HK-2 (cell line): ENCODE results near the gene EXPH5.

Experiments
- DNase-seq: peaks from one replicate; pipeline ENCODE4 v3.0.0-alpha.2; 2018; ENCODE audit not compliant: unreplicated experiment

The EXPH5 gene

DNA sequence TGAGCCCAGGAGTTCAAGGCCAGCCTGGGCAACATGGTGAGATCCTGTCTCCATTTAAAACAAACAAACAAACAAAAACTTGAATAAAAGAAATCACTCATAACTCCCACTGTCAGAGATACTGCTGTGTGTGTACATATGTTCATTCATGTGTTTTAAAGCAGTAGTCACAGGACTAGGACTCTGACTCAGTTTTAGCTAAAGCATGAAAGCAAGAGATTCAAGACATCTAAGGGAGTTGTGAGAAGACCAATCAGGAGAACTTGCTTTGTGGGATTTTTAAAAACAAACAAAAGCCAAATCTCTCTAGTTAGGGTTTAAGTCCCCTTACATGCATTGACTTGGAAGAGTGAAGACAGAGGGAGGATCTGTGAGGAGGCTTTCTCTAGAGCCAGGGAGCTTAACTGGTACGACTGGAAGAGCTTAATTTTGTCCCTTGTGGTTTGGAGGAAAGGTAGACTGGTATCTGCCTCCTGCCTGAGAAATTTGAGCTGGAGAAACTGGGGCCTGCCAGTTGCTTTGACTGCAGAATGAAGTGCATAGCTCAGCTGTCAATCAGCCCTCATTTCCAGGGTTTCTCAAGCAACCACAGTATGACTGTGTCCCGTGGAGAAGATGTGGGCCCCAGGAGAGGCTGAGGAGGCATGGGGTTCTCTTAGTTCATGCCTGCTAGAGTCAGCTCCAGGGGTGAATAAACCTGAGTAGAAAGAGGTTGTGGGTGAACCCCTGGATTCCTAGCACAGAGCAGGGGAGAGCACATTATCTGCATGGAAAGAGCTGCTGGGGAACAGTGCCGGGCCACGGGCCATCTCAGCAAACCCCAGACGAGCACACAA is 30.6 kb downstream of the EXPH5 start:
- DNase-seq, result peak; percentile 8

DNA sequence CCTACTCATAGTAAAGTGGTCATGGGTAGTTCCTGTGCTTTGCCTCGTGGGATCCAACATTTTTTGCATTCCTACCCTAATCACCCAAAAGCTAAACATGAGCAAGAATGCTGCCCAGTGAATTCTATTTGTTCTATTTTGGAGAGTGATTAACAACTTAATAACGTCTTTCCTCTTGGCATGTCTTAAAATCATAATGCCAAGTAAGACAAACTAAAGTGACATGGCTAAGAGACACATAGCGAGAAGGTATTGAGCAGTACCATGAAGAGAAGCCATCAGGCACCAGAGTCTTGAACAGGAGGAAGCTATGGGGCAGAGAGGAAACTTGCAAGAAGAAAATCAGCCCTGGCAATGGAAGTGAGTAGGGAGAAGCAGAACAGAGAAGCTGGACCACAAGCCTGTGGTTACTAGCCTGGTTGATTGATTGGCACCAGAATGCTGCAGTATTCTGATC is 32.0 kb downstream of the EXPH5 start:
- DNase-seq, result peak; percentile 6

DNA sequence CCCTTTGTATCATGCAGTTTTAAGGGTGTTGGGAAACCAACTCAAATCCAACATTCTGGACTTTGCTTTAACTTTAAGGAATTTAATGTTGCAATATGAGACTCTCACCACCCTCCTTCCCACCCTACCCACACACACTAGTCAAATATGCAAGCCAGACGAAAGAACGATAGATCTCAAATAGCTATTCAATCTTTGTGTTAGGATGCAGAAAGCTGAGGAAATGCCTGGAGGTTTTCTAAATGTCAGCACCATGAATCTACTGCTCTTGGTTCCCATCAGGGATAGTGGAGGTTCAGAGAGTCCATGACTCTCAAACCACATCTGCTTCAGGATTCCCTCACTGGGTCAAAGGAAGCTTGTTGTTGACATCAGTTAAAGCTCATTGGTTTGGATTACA is 33.7 kb downstream of the EXPH5 start:
- no peak for DNase-seq

DNA sequence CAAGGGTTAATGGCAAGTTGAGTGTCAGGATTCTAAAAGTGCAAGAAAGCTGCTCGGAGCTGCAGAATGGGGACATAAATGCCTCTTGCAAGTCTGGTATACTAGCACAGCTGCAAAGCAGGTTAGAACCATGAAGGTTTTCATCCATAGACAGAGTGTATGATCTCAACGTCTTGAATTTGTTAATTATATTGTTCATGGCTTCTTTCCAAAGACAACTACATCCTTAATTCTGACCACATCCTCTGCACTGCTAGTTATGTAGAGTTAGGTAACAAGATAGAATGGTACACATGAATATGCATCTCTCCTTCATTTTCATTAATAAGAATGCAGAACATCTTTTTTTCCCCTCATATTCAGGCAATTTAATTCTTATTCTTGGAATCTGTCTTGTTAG is 34.2 kb downstream of the EXPH5 start:
- DNase-seq, result no peak

DNA sequence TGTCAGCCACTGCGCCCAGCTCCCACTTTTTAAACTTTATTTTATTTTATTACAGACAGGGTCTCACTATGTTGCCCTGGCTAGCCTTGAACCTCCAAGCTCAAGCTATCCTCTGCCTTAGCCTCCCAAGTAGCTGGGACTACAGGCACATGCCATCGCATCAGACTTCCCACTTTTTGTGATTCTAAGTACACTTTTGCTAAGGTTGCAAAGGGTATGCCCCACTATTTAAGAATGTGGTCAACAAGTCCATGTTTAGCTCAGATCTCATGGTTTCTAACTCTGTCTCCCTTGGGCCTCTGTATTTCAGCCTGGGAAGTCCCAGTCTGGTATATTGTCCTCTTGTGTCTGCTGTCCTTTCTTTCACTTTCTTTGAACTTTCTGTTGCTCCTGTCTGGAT is 35.3 kb downstream of the EXPH5 start:
- DNase-seq, result no peak

DNA sequence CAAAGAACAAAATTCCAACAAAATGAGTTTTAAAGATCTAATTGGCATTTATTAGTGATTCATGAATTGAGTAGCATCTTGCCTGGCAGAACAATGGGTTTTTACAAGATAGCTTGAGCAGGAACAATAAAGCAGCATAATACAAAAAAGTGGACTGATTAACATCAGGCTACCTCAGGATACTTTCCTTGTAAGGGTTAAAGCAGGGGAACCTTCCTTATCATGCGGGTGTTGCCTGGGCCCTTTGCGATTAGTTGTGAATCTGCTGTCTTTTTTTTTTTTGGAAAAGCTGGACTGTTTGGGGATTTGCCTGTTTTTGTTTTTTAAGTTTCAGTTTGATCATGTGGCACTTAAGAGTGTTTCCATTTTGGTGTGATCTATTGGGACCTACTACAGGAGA is 37.5 kb downstream of the EXPH5 start:
- no peak for DNase-seq

DNA sequence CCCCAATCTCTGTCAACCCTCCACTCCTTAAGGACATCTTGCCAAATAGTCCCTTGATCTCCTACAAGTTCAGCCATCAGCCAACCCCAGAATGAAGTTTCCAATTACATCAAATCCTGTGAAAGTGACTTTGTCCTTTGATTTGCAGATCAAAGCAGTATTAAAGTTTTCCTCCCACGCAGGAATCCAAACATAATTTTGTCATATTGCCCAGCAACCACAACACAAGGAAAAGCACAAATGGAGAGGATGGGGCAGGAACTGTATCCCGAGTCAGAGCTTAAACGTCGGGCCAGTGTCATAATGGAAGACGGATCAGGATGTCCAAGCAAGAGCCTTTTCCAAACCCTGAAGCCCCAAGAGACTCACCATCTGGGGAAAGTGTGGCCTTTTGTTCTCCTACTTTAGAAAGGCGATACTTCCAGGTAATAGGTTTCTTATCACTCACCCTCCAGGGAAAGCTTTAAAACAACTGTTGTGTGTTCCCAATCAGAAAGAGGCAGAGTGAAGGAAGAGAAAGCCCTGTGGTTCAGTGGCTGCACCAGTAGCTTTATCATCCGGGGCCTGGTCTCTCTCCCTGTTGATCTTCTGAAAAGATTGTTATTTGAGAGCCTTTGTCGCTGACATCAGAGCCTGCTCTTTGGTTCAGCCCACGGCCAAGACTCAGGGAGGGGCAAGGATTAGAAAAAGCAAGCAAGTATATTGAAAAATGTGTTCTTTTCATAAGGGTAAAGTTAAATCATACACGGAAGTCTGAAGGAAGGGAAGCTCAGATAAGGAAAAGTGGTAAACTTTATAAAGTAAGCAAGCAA is 41.7 kb downstream of the EXPH5 start:
- no peak for DNase-seq

DNA sequence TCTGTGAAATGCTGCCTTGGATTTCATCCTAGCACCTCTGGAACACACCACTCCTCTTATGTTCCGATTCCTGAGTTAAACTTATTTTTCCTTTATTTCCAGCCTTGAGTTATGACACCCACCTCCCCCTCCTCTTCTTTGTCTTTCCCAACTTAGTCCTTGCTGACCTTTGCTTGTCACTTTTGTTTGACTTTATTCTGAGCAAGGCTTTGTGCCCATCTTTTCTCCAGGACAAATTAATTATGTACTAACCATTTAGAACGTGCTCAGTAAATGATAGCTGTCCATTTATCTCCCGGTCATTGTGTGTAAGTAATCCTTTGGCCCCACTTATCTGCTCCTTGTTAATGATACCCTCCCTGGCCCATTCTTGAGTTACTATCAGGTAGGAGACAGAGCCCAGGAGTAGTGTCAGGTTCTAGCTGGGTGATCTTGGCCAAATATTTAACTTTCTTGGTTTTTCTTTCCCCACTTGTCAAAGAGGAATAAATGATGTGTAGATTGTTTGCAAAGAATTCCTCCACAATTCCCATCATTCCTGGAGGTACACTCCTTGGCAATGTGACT is 44.2 kb downstream of the EXPH5 start:
- DNase-seq, result no peak

DNA sequence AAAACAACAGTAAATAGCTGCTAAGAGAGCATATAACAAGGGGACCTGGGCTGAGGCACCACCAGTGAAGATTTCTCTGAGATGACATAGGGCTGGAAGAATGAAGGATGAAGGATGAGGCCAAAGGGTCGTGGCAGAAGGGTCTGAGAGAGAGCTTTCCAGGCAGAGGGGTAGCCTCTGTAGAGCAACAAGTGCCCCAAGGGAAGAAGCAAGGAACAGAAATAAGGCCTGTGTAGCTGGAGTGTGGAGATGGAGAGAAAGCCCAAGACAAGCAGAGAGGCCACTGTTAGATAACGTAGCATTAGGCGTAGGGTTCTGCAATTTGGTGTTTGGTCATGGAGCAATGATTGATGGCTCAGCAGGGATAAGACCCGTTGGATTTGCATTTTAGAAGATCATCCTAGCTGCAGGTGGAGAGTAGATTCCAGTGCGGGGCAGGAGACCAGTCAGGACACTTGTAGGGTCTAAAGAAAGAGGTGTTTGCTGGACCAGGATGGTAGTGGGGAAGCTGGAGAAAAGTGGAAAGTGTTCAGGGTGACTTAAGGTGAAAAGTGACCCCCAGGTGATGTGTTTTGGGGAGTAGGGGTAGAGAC is 47.6 kb downstream of the EXPH5 start:
- no peak for DNase-seq

DNA sequence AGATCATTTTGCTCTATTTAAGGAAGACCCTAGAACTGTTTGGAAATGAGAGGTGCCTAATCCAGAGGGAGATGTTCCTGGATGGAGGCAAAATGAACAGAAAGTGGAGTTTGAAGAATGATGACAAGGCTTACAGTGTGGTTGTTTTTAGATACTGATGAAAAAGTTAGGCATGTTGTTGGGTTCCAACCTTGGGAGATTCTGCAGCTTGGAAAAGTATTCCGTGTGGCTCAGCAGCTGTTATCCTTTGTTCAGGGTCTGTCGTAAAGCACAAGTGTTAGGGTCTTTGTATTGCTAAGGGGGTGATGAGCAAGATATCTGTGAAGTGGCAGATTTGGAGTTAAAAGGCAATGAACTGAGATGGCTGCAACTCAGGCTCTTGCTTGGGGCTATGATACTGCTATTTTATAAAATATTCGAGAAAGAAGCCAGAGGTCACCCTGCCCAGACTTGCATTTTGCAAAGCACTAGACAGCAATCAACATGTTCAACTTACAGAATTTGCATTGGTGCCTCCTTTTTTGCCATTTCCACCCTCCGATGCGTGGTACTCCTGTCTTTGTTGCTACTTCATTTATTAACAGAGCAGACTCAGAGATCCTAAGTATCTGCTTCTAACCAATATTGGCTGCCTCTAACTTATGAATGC is 50.1 kb downstream of the EXPH5 start:
- DNase-seq, result no peak

DNA sequence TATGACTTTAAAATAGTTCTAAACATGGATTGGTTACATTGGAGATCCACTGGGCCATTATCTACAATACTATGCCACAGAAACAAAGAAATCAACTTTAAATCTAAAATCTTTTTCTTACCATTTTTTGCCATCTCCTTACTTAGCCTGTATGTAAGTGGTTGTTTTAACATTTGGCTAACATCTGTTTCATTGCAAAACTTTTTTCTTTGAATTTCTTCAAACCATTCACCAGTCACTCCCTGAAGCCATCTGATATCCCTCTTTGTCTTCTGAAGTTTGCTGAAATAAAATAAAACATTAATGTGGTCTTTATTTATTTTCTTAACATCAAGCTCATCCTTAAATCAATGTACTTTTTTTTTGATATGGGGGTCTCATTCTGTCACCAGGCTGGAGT is 52.0 kb downstream of the EXPH5 start:
- no peak for DNase-seq

DNA sequence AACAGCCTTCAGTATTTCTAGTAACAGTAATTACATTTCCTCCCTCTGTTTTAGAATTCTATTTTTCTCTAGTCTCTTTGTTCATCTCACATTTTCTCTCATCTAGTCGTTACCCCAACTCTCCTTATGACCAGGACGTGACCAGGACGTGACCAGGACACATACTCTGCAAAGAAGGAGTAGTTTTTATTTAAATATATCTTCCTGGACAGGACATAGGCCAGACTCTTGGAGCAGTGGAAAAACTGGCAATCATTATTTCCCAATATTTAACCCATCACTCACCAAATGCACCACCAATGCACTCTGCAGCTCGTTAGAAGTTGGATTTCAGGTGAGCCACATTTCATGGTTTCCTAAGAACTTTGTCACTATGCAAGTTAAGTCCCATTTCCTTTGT is 55.1 kb downstream of the EXPH5 start:
- DNase-seq, result no peak

DNA sequence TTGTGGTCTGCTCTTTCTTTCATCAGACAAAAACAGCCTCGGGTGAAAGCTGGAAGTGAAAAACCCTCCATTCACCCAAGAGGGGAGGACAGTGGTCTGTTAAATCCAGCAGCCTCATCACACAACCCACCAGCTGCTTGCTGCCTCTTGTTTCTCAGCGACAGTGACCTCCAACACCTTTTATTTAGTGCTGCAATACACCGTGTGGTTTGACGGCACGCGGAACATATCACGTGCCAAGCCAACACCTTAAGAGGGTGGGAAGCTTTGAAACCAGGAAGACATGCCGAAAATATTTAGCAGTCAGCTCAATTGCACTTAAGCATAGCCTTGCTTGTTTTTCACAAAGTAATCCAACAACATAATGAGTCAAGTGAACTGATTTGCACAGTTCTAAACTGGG is 55.5 kb downstream of the EXPH5 start:
- no peak for DNase-seq

DNA sequence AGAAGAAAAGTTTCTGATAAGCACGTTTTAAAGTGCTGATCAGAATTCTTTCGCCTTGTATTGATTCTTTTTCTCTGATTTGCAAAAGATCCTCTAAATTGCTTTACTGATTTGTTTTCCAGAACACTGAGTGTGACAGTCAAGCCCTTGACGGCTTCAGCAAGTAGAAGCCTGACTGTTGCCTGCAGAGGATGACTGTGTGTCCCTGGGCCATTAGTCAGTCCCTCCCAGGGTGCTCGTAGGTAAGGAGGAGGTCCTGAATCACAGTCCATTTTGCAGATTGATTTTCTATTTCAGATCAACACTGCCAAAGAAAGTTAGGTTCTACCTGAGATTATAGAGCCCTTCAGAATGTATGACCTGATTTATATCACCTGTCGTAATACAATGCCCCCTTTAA is 56.8 kb downstream of the EXPH5 start:
- no peak for DNase-seq

DNA sequence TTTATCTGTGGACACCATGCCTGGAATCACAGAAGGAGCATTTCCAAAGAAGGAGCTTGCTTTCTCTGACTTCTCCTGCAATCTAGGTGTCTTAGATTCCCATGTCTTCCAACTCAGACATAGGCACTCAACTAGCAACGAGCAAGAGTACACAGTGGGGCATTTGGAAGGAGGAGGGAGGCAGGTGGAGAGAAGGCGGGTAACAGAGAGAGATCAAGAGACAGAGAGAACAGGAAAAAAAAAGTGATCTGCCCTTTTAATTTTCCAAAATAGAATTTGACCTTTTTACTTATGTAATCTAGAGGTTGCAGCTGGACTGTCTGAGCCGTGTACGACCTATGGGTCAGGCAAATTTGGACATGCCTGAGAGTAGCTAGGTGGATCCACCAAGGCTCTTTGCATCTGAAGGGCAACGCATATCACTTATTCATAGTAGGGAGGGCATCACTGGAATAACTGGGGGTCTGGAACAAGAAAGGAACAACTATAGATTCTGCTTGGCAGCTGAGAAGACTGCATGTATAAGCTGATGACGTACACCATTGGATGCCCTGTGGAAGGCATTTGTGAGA is 58.1 kb downstream of the EXPH5 start:
- DNase-seq, result no peak

DNA sequence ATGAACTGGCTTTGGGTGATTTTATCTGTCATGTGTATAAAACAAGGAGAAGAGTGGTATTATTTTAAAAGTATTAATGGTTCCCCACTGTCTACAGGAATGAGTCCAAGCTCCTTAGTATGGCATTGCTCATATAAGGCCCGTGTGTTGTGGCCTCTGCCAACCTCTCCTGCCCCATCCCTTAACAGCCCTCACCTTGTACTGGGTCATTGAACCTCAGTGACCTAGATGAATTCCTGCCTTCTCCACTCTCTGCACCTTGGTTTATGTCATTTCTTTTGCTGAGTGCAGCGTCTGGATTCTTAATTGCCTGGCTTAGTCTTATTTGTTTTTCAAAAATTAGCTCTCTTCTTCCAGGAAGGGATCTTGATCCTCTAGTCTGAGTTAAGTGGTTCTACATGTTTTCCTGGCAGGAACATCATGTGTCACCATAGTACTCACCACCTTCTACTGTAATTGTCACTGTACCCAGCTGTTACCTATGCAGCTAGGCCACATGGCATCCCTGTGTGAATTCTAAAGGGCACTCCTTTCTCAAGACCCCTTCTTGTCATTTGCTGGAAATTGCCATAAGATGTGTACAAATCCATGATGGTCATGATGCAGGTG is 59.2 kb downstream of the EXPH5 start:
- DNase-seq, result no peak

DNA sequence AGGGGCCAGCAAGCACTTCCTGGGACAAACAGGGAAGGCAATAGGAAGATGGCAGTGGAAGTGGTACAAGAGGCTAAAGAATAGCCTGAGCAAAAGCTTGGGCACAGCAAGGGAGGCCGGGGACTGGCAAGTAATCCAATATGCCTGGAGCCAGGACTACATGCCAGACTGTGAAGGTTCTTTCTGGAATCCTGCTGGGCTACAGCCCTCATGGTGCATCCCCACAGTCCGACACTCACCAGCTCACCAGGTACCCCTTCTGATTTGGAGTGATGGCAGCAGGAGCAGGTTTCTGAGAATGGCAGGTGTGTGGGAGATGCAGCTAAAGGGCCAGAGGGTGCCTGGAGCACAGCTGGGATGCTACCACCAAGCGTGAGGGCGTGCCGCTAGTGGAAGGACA is 63.1 kb downstream of the EXPH5 start:
- DNase-seq, result no peak

DNA sequence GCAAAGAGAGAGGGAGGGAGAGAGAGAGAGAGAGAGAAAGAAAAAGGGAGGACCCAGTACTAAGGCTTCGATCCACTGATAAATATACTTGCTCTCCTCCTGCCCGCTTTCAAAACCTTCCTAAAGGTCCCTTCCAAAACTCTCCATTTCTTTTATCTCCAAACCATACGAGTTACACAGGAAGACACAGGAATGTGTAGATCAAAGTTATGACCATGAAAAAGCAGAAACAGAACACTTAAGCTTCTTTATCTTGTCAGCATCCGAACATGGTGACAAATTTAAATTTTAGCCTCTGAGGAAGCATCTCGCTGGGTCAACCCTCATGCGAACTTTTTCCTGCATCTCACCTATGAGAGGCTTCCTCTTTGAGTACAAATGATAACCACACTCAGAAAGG is 66.2 kb downstream of the EXPH5 start:
- no peak for DNase-seq

DNA sequence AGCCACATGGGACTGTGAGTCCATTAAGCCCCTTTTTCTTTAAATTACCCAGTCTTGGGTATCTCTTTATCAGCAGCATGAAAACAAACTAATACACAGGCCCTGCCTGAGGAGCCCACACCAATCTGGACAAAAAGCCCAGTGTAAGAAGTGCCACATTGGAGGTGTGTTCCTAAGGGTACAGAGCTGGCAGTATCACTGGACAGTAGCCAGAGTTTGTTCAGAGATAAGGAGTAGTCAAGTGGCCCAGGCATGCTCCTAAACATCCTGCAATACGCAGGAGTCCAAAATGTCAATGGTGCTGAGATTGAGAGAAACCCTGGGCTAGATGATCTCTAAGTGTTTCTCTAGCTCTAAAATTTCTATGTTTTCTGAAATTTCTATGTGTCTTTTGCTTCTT is 68.4 kb downstream of the EXPH5 start:
- DNase-seq, result no peak

DNA sequence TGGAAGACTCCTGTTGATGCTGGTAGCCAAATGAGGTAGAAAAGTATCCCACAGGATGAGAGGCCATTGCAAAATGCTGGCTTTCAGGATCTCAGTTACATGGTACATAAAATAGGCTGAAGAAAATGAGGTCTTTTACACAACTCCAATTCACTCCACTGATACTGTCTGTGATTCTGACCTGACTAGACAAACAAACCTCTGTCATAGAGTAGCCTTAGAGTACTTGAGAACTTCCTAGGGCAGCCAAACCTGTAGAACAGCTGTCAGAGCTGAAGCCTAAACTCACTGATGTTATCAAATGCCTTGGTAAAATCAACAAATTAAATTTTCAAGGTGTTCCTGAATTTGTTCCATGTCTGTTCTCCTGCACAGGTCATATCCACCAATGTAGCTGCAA is 69.1 kb downstream of the EXPH5 start:
- no peak for DNase-seq

DNA sequence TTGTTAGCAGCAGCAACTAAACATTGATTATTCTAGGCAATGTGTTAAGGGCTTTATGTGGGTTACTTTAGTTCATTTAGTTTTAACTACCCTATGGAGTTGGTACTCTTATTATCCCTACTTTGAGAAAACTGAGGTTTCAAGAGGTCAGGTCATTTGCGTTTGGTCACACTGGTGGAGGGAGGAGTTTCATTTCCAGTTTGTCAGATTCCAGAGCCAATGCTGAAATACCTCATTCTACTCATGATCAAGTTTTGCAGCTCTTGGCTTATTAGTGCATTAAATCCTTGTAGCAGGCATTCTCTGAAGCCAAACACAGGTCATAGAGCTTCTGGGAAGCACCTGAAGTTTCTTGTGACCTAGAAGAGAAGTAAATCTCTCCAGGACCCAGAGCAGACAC is 71.2 kb downstream of the EXPH5 start:
- no peak for DNase-seq
